ENCODE measurements around the gene CCDC188. TPM values are rescaled to one million over a fixed set of nuclear protein-coding genes. Genes with fewer than 3 reads are reported as not detected.

CCDC188 gene
- total RNA-seq, 1 donor from 2014 or later, result not detected

- Mint-ChIP-seq H3K27ac (ENCODE audit: unreplicated experiment) (no peak overlapping the region), H3K27me3 (ENCODE audit: unreplicated experiment) (peaks cover 7% of the 10 kb centered on the region), H3K9me3 (ENCODE audit: unreplicated experiment) (no peaks in the 10 kb centered on the region), H3K4me1 (ENCODE audit: unreplicated experiment) (no peaks in the 10 kb centered on the region), H3K36me3 (ENCODE audit: low read depth, unreplicated experiment) (peaks cover 65% of the 10 kb centered on the region), H3K4me3 (ENCODE audit: unreplicated experiment) (no peak overlapping the region)
- TF ChIP-seq CTCF (IDR thresholded peaks at IDR 0.05; ENCODE audit: unreplicated experiment), result no peak
- DNase-seq (ENCODE audit: low spot score), result no peak
These were observed 51.6 kb downstream of the CCDC188 start for GRCh38 chr22:20099099-20099711.

Small RNA genes lying within 50 kb of the gene (microRNA-seq; reads per million reads assigned to microRNA genes)
- gene MIR6816 (ENCODE audit: unreplicated experiment), result 1.0 reads per million, percentile 13 among the genes with 10 or more reads in this experiment

Other genes with a start within 250 kb of the CCDC188 start
- 49.0 TPM for gene COMT, start 209.3 kb downstream of the CCDC188 start, total RNA-seq (ENCODE audit: unreplicated experiment)
- gene TXNRD2, start 209.2 kb downstream of the CCDC188 start, total RNA-seq (ENCODE audit: unreplicated experiment), result 23.0 TPM
- gene ARVCF, start 134.2 kb downstream of the CCDC188 start, total RNA-seq (ENCODE audit: unreplicated experiment), result 67.3 TPM
- gene TANGO2, start 129.9 kb downstream of the CCDC188 start, total RNA-seq (ENCODE audit: unreplicated experiment), result 15.3 TPM
- 46.6 TPM for gene DGCR8, start 70.8 kb downstream of the CCDC188 start, total RNA-seq (ENCODE audit: unreplicated experiment)
- 142 TPM for gene RANBP1, start 35.0 kb downstream of the CCDC188 start, total RNA-seq (ENCODE audit: unreplicated experiment)
- 44.8 TPM for gene TRMT2A, start 33.8 kb downstream of the CCDC188 start, total RNA-seq (ENCODE audit: unreplicated experiment)
- 118 TPM for gene ZDHHC8, start 19.3 kb downstream of the CCDC188 start, total RNA-seq (ENCODE audit: unreplicated experiment)
- 19.0 TPM for gene RTN4R, start 117.3 kb upstream of the CCDC188 start, total RNA-seq (ENCODE audit: unreplicated experiment)
- gene DGCR6L, start 169.0 kb upstream of the CCDC188 start, total RNA-seq (ENCODE audit: unreplicated experiment), result 54.2 TPM
- 28.8 TPM for gene ZNF74, start 243.1 kb upstream of the CCDC188 start, total RNA-seq (ENCODE audit: unreplicated experiment)

Data from endothelial cell (in vitro differentiated cells).